ENCODE measurements around the gene DIDO1.
A peak's percentile ranks its signal among the peaks of the same experiment; 100 is the strongest.
"Not testable (repeated sequence)": the region's sequence is repeated elsewhere in the genome, so short reads cannot be mapped to it uniquely, and the experiment has no call there.

Gene DIDO1

DNA sequence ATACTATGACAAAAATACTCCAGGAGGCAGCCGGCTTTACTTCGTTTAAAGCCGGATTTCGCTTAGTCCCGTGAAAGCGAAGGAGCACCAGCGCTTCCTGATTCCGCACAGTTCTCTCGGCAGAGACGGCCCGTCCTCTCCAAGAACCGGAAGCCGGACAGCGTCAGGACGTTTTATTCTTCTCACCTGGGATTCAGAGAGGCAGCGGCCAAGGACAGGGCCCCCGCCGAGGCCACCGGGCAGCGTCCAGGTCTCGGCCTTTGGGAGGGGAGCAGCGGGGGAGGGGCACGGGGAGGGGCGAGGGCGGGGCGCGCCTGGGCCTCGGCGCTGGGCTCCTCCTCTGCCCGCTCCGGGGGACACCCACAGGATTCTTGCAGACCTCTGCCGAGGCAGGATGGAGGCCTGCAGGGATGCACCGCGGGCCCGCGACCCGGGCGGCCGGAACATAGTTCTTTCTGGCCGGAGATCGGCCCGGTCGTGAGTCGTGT lies 2.8 kb upstream of the DIDO1 start:
- DNase-seq (ENCODE audit: low read depth) = peak; percentile 54

DNA sequence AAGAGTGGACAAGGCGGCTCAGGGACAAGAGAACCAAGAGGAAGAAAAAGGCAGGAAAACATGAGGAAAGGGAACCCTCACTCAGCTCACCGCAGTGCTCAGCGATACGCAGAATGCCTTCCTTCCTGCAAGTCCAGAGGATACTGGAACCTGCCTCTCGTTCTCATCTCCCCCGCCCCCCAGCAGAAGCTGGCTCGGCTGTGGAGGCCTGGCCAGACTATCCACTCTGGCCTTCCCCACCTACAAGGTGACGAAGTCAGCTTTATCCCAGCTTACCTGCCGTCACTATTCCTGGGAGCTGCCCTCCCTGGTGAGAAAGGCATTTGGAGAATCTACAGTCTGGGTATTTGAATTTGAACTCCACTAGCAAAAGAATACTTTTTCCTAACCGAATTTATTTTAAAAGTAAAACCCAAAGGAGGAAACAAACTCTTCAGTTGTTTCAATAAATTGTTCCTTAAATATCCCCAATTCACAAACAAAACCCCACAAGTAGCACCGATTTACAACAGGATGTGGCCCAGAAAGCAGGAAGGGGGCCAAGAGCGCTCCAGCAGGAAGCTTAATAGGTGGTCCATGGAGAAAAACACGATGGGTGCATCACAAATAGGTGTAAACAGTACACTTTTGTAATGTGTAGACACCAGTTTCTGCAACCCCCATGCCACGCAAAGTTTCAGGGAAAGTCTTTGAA lies 2.1 kb upstream of the DIDO1 start:
- no peak for DNase-seq (ENCODE audit: low read depth)

DNA sequence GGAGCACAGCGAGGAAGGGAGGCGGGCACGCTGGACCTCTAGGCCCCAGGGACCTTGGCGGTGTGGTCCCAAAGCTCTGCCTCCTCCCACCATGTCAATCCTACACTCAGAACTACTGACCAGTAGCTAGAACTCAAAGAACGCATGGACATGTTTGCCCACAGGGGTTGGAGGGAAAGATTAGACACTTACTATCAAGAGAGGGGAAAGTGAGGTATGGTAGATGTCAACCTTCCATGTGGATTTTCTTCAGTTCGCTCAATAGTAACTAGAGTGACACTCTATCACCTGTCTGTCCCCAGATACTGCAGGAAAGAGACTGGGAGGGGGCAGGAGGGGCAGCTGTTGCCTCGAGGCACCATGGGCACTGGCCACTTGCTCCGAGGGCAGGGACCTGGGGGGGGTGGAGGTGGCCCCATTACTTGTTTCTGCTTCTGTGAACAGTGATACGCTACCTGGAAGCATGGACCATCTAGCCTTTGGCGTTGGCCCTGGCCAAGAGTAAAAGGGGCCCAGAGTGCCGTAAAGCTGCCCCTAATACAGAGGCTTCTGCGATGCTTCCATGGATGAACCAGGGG lies 912 bp upstream of the DIDO1 start:
- no peak for DNase-seq (ENCODE audit: low read depth)

DNA sequence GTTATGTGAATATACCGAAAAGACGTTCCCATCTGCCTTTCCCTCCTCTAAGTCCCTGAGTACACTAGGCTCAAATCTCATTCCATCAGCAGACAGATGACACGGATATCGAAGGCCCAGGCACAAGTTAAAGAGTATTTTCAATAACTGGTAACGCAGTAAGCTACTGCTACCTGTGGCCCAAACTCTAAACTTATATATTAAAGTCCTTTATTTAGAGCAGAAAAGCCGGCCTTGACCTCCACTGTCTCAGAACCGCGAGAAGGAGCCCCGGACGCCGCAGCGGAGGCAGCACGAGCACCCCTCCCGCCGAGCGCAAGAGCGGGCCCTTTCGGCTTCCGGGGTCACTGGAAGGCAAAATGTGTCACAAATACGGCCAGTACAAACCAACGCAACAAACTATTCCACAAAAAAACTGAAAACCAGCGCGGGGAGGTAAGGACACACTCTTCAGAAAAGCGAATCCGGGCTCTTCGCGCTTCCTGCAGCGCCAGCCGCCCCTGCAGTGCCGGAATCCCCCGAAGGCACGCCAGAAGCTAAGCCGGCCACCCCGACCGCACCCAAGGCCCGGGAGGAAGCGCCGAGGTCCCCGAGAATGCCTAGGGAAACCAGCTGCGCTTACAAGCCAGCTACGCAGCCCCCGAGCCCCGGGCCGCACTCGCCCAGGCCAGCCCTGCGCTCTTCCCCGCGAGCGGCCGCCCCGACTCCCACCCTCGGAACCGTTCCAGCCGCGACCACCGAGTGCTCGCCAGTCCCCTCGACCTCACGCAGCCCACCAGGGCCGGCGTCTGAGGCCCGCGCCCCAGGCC lies 681 bp downstream of the DIDO1 start:
- peak; percentile 35 for DNase-seq (ENCODE audit: low read depth)

DNA sequence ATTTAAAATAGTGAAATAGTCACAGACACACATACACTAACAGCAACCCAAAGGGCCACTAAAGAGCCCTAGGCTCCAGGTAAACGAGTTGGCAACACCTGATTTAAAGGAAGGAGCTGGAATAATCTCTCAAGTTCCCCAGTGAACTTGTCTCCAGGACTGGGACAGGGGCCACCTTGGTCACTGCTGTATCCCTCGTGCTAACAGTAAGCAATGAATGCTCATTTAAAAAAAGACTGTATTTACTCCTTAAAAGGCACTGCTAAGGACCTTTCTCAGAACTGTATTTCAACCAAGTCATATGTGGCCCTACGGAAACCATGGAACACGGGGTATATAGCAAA lies 1.3 kb downstream of the DIDO1 start:
- DNase-seq (ENCODE audit: low read depth) = no peak

DNA sequence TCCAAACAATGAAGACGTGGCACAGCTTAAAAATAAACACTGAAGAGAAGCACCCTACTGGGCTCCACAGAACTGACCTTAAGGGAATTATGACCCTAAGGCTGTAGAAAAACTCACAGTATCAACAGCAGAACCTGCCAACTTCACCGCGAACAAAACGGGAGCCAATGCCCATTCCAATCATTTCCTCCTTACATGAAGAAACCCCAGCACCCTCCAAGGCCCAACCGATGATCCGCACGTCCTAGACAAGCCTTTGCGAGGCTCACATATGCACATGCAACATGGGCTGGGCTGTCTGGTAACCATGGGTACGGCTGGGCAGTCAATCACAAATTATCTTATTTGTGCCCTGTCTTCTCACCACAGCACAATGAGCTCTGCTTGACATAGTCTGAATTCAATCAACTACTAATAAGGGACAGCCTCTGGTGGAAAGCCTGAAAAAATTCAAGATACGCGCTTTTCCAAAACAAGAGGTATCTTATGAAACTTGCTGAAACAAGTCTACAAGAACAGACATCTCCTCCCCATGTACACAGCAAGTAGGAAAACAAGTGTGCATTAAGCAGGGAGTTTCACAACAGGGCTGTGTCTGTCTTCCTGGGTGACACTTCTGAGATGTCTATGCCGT lies 1.7 kb downstream of the DIDO1 start:
- no peak for DNase-seq (ENCODE audit: low read depth)

DNA sequence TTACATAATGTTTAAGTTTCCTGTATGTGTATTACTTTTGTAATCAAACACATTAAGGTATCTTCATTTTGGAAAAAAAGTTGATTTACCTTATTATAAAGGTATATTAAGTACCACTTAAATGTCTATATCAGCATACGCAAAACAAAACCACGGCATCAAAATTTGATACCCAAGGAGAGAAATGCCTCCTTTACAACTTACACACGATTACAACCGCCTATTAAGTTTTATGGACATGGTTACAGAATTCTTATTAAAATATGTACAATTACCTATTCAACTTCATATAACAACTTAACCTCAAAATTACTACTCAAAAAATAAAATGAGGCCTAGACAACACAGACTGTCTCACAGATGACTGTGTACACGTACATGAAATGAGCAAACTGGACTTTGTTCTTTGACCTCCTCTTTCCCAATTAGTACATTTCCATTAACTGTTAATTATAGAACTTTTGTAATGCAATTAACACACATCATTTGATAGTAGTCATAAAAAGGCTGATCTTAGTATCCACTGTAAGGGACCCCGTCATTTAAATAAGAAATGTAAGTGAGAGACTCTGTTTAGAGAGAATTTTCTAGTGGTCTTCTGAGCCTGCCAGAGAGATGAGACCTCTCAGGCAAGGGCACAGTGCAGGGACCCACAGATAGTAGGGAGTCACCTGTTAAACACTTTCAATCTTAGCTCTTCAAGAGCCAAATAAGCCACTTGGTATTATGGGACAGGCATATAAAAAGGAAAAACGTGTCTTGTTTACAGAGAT lies 2.5 kb downstream of the DIDO1 start:
- DNase-seq (ENCODE audit: low read depth) = no peak

DNA sequence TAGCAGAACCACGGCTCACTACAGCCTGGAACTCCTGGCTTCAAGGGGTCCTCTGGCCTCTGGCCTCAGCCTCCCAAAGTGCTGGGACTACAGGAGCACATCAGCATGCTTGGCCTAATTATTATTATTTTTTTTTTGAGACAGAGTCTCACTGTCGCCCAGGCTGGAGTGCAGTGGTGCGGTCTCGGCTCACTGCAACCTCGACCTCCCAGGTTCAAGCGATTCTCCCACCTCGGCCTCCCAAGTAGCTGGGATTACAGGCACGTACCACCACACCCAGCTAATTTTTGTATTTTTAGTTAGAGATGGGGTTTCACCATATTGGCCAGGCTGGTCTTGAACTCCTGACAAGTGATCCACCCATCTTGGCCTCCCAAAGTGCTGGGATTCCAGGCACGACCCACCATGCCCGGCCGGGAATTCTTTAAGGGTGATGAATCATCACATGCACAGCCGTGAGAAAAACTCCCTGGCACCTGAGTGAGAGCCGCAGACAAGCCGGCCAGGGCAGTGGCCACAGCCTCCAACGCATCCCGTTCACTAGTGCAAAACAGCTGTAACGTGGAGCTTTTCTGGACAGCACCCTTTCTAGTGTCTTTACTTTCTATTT lies 3.1 kb downstream of the DIDO1 start:
- DNase-seq (ENCODE audit: low read depth) = not testable (repeated sequence)

DNA sequence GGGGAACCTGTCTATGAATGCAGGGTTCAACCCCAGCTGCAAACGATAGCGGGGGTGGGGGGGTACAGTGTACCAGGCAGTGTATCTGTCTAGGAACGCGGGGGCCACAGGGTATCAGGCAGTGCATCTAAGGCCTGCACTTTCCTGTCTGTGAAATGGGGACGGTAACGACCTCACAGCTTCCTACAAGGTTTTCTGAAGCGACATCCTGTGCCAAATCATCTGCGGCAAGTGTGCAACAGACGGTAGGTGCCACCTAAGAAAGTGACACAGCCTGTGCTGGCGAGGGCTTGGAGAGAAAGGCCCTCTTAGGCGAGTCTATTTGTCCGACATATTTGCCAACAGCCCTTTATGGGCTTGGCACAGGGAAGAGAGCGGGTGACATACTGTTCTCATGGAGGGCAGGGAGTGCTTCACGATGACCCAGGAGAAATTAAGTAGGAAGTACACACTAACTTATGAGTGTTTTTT lies 3.8 kb downstream of the DIDO1 start:
- DNase-seq (ENCODE audit: low read depth) = no peak

DNA sequence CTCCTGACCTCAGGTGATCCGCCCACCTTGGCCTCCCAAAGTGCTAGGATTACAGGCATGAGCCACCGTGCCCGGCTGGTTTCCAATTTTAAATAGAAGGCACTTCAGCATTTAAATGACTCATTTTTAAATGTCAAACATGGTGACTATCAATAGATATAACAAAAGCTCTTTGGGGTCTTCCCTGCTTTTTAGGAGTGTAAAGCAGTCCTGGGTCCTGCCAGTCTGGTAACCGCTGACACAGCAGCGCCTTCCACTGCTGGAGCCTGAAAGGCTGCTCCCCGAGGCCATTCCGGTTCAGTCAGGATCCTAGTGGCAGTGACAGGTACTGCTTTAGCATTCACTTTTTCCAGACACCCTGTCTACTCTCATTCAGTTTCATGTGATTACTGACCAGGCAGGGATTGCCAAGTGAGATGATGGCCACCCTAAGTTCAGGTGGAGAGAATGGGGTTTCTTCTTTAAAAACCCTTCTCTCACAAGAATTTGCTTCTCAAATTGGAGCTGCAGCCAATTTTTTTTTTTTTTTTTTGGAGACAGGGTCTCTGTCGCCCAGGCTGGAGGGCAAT lies 5.1 kb downstream of the DIDO1 start:
- DNase-seq (ENCODE audit: low read depth) = peak; percentile 58

DNA sequence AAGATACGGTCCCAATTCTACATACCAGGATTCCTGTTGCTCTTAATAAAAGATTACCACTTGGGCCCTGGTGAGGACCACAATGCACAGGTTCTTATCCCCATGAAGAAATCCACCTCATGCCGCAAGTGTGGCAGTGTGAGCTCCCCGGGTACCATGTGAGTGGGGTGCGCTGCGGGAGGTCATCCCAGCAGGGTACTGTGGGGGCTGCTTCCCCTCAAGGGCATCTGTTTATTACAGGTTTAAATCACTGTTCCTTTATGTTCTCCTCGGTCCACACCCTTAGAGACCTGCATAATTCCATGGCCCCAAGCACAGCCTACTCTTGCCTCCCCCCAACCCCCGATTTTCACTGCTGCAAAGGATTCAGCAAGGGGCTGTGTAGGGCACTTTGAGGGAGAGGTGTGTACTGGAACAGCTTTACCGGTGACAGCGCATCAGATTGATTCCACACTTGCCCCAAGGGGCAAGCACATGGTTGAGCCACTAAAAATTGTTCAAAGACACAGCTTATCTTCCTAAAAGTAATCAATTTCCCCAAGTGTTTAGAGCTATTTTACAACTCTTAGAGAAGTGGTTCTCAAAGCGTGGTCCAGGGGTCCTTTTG lies 6.2 kb downstream of the DIDO1 start:
- DNase-seq (ENCODE audit: low read depth) = no peak

DNA sequence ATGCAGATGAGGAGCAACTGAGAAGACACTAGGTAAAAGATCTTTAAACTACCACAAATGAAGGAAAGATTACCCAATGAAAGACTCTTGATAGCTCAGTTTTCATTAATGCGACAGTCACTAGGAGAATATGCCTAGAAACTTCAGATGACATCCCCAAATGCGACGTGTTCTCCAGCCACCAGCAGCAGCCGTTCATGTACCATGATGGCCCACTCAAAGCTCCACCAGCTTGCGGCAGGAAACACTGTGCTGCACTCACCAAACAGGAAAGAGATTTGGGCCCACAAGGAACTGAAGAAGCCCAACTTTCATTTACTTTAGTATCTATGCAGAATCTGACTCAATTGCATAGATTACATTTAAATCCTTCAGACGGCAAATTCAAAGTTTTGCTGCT lies 7.5 kb downstream of the DIDO1 start:
- DNase-seq (ENCODE audit: low read depth) = peak; percentile 53

DNA sequence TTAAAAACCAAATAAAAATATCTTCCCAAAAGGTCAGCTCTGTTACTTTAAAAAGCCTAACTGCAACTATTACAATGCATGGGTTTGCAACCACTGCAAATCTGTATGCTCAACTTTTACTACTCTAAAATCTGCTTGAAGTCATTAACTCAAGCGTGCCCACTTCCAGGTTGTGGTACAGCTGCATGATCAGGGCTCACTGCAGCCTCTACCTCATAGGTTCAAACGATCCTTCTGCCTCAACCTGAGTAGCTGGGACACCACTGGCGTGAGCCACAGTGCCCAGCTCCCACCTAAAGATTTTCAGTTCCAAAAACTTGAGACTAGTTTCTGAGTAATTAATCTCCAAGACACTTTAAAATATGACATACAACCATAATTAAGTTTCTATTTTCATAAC lies 8.2 kb downstream of the DIDO1 start:
- no peak for DNase-seq (ENCODE audit: low read depth)

DNA sequence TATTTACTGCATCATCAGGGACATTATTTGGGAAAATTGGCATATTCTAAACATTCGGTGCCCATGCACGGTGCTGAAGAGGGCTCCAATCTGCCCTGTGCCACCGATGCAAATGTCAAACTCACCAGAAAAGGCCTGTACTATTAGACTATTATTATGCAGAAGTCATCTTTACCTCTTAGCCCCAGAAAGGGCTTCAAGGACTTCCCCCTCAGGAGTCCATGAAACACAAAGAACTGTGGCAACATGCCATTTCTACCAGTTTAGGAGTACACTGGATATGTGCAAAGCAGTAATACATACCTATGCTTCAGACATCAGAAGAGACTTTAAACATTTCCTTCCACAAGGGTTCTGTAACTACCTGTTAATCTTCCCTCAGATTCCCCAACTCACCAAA lies 8.6 kb downstream of the DIDO1 start:
- no peak for DNase-seq (ENCODE audit: low read depth)

DNA sequence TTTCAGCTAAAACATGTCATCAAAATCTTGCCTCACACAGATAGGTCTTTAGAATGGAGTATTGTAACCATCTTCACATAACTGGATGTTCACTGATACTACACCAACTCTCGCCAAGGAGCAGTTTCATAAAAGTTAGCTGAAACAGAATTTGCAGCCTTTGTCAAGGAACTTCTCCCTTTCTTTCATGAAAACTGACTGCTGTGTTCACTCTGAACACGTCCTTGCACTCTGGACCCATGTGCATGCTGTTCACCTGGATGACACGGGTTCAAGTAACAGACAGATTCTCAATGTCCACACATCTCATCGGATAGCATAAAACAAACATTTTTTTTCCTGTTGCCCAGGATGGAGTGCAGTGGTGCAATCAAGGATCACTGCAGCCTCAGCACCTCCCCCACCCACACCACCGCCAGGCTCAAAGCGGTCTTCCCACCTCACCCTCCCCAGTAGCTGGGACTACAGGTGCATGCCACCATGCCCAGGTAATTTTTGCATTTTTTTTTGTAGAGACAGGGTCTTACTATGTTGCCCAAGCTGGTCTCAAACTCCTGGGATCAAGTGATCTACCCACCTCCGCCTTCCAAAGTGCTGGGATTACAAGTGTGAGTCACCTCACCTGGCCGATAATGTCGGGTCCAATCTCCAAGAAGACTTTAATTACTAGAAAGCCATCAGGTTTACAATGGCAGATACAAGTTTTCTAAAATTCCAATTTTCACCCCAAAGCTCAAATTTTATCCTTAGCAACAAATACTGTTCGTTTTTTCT lies 9.4 kb downstream of the DIDO1 start:
- DNase-seq (ENCODE audit: low read depth) = no peak

DNA sequence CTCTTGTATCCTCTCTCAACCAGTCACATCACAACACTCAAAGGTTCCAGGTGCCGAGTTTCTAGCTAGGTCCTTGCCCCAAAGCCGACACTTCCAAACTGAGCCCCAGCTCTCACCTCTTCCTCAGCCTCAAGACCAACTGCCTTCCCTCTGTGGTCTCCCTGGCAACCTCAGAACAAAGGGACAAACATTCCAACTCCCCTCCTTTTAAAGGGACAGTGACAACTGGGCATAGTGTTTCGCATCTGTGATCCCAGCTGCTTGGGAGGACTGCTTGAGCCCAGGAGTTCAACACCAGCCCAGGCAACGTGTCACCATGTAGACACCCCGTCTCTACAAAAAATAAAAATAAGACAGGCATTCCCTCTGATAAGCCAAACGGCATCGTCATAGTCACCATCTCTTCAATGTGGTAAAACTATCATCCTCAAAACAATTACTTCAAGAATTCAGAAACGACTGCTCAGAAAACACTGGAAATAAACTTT lies 11.3 kb downstream of the DIDO1 start:
- DNase-seq (ENCODE audit: low read depth) = no peak

DNA sequence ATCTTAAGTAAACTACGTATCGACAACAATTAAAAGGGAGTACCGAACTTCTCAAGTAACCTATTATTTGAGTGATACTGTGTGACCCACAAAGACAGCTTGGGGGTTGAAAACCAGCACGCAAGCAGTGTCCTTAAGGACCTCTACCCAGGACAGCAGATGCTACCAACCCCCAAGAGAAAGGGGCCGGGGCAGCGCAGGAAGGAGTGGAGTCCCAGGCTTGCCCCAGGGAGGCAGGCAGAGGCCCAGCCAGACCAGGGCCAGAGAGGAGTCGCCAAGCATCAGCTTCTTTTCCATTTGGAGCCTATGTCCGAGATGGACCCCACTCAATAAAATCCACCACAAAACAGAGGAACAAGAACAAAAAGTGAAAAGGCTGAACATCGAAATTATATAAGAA lies 11.9 kb downstream of the DIDO1 start:
- no peak for DNase-seq (ENCODE audit: low read depth)

DNA sequence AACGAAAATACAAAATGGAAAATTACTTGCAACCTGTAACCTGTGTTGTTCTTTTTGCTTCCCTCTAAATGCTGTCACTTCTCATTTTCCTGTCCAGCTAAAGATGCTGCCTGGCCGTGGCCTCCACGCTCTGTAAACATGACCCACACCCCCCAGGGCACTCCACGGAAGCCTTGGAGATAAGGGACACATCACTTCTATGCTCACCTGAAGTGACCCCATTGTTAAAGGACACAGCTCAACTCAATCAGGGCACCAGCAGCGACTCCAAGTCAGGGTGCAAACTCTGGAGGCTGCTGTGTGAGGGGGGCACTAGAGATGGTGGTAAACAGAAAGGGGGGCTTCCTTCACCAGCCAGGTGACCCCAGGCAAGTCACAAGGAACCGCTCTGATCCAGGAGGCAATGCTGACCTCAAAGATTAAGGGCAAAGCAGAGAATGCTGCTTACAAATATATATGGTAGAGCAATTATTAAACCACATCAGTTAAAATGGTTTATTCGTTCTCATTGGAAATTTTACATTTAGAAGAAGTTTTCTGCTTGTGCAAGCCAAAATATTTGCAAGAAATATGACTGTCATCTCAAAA lies 13.2 kb downstream of the DIDO1 start:
- no peak for DNase-seq (ENCODE audit: low read depth)

DNA sequence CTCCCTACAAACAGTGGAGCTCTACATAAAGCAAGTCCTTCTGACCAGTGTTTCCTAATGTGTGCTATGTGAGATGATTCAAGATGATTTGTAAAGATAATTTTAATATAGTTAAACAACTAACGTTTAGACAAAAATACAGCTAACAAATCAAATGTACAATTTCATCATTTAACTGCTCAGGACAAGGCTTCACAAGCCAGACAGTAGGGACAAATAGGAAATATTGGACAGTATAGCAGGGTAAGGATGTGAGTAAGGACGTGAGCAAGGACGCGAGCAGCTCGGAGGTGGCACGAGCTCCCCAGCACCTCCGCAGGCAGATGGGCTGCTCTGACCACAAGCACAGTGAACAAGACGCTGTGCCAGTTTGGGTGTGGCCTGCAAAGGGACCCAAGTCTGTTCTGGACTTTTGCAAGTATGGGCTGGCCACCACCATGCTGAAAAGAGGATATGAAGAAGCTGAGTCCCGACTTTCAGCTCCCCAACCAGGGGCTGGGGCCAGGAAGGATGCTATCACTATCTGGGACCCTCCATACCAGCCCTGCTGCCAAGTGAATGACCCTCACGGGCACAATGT lies 14.5 kb downstream of the DIDO1 start:
- DNase-seq (ENCODE audit: low read depth) = no peak

Measured in activated T-cell treated with anti-CD3 and anti-CD28 coated beads for 48 hours (primary cell).